ENCODE results near the gene MRPL27.

DNA sequence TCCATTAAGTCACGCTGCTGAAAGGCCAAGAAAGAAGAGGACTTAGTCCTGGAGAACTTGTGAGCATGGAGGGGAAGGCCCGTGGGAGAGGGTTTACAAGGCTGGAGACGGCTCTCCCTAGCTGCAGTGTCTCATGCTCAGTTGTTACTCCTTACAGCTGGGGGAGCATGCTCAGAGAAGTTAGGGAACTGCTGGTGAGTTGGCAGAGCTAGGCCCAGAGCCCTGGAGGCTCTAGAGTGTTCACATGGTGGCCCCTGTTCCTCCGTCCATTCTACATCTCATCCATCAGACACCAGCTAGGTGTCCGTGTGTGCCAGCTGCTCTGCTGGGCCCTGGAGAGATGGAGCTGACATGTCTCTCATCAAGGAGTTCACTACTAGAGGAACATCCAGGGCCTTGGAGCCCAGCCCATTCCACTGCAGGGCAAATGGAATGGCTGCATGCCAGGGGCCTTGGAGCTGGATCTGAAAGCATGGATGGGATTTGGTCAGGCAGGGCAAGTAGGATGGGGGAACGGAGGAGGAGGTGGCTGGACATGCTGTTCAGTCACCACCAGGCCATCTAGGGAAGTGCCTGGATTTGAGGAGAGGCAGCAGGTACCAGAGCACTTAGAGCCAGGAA lies 20.8 kb downstream of the MRPL27 start:
- TF ChIP-seq, protein P1, sequence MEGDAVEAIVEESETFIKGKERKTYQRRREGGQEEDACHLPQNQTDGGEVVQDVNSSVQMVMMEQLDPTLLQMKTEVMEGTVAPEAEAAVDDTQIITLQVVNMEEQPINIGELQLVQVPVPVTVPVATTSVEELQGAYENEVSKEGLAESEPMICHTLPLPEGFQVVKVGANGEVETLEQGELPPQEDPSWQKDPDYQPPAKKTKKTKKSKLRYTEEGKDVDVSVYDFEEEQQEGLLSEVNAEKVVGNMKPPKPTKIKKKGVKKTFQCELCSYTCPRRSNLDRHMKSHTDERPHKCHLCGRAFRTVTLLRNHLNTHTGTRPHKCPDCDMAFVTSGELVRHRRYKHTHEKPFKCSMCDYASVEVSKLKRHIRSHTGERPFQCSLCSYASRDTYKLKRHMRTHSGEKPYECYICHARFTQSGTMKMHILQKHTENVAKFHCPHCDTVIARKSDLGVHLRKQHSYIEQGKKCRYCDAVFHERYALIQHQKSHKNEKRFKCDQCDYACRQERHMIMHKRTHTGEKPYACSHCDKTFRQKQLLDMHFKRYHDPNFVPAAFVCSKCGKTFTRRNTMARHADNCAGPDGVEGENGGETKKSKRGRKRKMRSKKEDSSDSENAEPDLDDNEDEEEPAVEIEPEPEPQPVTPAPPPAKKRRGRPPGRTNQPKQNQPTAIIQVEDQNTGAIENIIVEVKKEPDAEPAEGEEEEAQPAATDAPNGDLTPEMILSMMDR (IDR thresholded peaks at IDR 0.05; ENCODE audit: poor library complexity, severe bottlenecking), result no peak
- TF ChIP-seq, protein P2, sequence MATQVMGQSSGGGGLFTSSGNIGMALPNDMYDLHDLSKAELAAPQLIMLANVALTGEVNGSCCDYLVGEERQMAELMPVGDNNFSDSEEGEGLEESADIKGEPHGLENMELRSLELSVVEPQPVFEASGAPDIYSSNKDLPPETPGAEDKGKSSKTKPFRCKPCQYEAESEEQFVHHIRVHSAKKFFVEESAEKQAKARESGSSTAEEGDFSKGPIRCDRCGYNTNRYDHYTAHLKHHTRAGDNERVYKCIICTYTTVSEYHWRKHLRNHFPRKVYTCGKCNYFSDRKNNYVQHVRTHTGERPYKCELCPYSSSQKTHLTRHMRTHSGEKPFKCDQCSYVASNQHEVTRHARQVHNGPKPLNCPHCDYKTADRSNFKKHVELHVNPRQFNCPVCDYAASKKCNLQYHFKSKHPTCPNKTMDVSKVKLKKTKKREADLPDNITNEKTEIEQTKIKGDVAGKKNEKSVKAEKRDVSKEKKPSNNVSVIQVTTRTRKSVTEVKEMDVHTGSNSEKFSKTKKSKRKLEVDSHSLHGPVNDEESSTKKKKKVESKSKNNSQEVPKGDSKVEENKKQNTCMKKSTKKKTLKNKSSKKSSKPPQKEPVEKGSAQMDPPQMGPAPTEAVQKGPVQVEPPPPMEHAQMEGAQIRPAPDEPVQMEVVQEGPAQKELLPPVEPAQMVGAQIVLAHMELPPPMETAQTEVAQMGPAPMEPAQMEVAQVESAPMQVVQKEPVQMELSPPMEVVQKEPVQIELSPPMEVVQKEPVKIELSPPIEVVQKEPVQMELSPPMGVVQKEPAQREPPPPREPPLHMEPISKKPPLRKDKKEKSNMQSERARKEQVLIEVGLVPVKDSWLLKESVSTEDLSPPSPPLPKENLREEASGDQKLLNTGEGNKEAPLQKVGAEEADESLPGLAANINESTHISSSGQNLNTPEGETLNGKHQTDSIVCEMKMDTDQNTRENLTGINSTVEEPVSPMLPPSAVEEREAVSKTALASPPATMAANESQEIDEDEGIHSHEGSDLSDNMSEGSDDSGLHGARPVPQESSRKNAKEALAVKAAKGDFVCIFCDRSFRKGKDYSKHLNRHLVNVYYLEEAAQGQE (IDR thresholded peaks at IDR 0.05; ENCODE audit: borderline replicate concordance), result no peak
- TF ChIP-seq RAD21 (conservative IDR thresholded peaks at IDR 0.05), result no peak
- TF ChIP-seq POLR2AphosphoS5 (IDR thresholded peaks at IDR 0.05), result no peak
- no peak for TF ChIP-seq EZH2 (IDR thresholded peaks at IDR 0.05; ENCODE audit: borderline replicate concordance, insufficient read depth, low read length, poor library complexity, severe bottlenecking)
- no peak for TF ChIP-seq MXI1 (conservative IDR thresholded peaks at IDR 0.05; ENCODE audit: poor library complexity, severe bottlenecking)
- no peak for TF ChIP-seq SMC3 (conservative IDR thresholded peaks at IDR 0.05; ENCODE audit: poor library complexity)
